HG03521 (cell line): ENCODE data around the gene SSRP1.
"Not testable (repeated sequence)": the region's sequence is repeated elsewhere in the genome, so short reads cannot be mapped to it uniquely, and the experiment has no call there.

Experiments
- ATAC-seq: cut with Tn5 transposase; IDR thresholded peaks from one replicate; pipeline ENCODE4 v1.9.1; 2021; ENCODE audit warnings: mild to moderate bottlenecking, moderate library complexity; ENCODE audit not compliant: unreplicated experiment

SSRP1 gene

DNA sequence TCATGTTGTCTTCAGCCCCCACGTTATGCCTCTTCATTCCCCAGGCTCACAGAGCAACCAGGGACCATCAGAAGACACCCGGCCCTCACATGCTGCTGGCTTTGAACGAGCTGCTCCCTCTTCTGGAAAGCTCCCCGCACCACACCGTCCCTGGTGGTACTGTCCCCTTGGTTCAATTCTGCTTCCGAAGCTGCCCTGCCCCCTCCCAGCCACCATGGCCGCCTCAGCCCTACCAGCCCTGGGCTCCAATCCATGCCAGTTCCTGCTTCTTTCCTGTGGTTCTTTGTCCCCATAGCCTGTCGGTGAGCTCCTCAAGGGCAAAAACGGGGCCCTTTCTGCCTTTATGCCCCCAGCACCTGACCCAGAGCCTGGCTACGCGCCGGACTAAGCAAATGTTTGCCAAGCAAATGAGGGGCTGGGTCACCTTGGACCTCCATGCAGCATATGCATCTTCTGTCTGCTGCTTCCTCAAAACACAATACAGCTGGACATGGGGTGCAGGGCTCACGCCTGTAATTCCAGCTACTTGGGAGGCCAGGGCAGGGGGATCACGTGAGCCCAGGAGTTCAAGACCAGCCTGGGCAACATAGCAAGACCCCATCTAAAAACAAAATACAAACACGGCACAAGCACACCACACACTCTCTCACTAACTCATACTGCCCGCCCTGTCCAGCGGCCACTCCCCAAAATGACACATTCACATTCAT lies 32.3 kb downstream of the SSRP1 start:
- ATAC-seq = no peak

DNA sequence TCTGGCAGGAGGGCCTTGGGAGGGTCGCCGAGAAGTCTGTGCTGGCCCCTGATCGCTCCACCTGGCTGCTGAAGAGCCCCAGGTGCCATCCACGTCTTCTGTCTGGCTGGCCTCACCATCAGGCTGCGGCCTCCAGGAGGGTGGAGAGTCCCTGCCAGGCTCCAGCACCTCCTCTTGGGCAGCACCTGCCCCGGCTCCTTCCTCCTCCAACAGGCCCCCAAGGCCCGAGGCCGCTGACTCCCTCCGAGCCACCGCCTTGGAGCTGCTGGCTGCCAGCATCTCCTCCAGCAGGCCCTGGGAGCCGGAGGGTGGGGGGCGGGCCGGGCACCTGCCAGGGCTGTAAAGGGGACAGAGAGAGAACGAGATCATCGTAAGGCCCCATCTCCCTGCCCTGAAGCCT lies 33.2 kb downstream of the SSRP1 start:
- ATAC-seq = no peak

DNA sequence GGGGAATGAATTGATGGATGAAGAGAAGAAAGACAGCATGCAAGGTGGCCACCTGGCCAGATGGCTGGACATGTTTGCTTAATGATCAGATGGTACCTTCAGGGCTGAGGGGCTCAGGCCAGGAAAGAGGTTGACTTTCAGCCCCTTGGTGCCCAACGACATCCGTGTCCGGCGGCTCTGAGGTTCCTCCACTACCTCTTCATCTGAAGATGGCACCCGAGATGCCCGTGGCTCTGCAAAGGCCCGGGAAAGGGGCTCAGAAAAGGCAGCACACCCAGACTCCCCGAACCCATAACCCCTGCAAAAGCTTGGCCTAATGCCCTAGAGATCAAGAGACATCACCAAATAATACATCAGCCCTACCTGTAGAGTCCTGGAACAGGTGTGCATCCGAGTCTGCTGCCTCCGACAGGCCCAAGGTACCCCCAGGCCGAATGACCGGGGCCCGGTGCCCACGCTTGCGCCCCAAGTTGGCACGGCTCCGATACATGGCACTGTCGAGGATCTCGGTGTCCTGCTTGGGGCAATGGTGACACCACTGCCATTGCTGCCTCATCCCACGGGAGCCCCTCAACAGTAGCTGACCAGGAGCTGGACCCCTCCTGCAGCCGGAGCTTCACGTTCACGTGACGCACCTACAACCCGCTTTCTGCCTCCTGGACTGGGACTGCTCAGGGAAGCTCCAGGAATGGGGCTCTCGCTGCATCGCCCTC lies 33.8 kb downstream of the SSRP1 start:
- no peak for ATAC-seq

DNA sequence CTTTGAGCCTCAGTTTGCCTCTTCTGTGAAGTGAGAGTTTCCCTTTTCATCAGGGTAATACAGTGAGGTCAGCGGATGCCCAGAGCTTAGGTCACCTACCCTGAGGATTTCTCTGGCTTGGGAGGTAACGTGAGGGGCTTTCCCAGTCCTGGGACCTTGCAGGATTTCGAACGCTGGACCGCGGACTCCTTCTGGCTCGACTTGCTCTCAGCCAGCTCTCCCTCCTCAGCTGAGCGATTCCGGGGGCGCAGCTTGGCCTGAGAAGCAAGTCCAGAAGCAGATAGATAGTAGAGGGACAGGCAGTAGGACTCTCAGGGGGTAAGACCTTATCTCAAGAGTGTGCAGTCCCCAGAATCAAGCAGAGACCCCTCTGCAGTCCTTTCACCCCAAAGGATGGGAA lies 34.9 kb downstream of the SSRP1 start:
- ATAC-seq = no peak

DNA sequence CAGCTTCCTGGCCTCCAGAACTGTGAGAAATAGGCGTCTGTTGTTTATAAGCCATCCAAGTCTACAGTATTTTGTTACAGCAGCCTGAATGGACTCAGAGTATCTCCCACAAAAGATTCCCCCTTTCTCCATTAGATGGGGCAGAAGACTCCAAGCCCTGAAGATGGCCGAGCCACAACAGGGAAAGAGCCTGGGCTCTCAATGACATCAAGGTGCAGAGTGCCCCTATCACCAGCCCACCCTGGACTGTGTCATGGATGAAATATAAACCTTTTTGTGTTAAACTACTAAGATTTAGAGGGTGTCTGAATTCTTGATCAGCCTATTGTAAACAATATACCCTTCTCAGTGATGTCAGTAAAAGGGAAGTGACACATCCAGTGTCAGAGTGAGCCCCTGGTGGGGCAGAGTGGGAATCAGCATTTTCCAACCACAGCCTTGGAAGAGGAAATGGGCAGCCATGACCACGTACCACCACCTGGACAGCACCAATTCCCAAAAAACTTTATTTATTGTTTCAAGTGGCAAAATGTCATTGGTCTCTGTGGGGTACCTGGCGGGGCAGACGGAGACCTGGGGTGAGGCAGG lies 36.4 kb downstream of the SSRP1 start:
- no peak for ATAC-seq

DNA sequence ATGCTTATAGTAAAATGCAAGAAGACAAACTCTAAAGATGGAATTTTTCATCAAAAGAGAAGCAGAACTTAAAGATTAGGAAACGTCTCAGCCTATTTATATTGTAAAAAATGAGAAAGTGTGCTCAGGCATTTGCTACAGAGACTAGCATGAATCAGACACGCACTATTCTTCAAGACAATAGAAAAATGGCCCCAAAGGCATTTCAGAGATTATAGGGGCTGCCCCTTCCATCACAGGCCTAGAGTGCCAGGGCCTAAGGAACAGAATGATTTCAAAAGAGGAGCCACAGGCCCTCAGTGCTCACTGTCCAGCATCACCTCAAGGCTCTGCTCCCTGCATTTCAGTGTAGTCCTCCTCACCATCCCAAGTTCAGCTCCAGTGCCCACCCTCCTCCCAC lies 38.5 kb downstream of the SSRP1 start:
- no peak for ATAC-seq

DNA sequence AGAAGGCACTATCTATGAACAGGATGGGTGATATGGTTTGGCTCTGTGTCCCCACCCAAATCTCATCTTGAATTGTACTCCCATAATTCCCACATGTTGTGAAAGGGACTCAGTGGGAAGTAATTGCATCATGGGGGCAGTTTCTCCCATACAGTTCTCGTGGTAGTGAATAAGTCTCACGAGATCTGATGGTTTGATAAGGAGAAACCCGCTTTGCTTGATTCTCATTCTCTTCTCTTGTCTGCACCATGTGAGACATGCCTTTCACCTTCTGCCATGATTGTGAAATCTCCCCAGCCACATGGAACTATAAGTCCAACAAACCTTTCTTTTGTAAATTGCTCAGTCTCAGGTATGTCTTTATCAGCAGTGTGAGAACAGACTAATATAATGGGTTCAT lies 39.5 kb downstream of the SSRP1 start:
- not testable (repeated sequence) for ATAC-seq

DNA sequence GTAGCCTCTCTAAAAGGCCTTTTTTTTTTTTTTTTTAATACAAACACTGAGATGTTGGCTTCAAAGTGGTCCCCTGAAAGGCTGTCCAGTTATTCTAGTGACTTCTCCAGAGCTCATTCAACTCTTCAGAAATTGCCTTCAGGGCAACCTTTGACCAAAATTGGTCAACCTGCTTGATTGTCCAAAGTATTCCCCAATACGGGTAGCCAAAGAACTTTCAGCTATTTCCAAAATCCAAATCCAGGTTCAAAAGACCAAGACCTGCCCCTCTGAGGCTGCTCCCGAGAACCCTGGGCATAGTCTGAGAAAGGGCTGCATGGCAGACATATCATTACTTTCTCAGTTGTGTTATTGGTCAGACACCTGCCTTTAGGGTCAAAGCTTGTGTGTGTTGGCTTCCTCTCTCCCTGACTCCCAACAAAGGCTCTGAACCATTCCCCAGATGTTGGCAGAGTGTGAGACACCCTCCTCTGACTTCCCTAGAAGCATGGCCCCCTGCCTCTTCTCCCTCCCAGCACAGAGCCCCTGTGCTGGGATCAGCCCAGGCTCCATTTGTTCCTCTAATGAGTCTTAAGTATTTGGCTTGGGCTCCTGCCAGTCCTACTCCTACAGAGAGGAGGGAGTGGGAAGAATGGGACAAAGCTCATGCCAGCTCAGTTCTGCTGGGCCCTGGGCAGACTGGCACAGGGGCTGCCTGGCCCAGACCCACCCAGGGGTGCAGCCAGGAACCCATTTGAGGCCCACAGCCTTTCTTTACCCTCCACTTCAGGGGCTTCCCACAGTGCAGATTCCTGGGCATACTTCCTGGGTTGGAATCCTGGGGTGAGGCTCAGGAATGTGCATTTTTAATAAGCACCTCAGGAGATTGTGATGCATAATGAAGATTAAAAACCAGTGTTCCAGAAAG lies 41.2 kb downstream of the SSRP1 start:
- no peak for ATAC-seq

DNA sequence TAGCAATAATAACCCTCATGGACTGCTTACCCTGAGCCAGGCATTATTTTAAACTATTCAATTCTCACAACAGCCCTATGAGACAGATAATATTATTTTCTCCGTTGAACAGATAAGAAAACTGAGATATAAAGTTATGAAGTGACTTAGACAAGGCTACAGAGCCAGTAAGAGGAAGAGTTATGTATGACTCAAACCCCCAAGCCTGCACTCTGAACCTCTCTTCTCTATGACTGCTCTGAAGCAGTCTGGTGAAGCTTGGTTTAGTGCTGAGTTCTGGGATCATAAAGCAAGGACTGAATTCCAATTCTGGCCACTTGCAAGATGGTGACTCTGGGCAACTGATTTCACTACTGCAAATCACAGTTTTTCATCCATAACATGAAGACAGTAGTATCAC lies 45.4 kb downstream of the SSRP1 start:
- no peak for ATAC-seq

DNA sequence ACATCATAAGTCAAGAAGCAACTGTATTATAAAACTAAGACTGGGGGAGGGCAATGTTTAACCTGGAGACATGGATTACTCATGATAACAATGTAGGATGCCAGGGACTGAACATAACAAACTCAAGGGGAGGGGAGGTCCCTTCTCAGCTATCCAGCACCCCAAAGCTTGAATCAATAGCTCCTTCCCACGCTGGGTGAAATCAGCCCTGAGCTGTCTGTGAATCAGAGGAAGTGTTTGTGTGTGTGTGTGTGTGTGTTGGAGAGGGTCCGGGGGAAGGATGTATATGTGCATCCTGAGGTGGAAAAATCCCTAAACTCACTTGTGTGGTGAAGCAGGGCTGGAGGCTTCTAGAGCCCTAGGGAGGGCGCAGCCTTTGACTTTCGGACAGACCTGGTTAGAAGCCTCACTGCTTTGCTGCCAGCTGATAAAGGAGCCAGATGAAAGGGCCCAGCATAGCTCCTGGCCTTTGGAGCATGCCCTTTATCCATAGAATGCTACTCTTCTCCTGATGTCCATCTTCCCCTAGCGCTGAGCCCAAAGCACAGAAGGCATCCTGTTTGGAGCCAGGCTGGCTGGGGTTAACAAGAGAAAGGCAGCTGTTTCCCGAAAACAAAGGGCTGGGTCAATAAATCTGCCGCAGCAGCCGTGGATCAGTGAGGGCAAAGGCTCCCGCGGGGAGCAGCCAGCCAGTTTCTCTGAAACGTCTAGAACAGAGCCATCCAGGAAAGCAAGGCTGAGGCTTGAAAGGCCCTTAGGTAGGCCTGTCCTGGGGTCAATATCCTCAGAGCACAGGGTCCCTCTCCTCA lies 46.7 kb downstream of the SSRP1 start:
- ATAC-seq = no peak

DNA sequence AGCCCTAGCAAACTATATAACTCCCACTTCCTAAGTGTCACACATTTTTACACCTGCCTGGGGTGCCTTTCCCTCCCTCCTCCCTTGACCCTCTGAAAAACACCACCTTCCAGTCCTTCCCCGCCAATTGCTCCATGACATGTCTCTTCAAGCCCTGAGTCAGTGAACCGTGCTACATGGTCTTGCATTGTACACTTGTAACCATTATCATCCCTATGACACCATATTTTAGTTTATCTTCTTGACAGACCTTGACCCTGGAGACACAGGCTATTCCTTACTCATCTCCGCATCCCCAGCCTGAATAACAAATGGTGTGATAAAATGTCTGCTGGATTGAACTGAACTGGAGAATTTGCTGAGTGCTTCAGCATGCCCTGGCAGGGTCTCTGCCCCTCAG lies 47.8 kb downstream of the SSRP1 start:
- no peak for ATAC-seq

DNA sequence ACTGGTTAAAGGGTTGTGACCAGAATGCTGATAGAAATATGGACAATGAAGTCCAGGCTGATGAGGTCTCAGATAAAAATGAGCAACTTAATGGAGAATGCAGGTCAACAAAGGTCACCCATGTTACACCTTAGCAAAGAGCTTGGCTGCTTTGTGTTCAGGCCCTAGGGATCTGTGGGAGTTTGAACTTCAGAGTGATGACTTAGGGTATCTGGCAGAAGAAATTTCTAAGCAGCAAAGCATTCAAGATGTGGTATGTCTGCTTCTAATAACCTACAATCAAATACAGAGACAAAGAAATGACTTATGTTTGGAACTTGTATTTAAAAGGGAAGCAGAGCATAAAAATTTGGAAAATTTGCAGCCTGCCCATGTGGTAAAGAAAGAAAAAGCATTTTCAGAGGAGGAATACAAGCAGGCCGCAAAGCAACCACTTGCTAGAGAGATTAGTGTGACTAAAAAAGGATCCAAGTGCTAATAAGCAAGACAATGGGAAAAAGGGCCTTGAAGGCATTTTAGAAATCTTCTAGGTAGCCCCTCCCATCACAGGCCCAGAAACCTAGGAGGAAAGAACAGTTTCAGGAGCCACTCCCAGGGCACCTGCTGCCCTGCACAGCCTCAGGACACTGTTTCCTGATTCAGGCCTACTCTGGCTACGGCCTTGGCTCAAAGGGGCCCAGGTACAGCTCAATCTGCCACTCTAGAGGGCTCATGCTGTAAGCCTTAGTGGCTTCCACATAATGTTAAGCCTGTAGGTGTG lies 52.3 kb downstream of the SSRP1 start:
- ATAC-seq = no peak

DNA sequence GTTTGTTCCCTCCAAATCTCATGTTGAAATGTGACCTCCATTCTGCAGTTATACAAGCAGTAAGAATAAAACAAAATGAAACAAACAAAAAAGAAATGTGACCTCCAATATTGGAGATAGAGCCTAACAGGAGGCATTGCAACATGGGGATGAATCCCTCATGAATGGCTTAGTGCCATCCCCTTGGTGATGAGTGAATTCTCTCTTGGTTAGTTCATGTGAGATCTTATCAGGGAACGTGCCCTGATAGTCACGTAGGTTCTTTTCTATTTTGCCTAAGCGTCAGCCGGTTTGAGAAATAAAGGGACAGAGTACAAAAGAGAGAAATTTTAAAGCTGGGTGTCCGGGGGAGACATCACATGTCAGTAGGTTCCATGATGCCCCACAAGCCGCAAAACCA lies 54.1 kb downstream of the SSRP1 start:
- not testable (repeated sequence) for ATAC-seq

DNA sequence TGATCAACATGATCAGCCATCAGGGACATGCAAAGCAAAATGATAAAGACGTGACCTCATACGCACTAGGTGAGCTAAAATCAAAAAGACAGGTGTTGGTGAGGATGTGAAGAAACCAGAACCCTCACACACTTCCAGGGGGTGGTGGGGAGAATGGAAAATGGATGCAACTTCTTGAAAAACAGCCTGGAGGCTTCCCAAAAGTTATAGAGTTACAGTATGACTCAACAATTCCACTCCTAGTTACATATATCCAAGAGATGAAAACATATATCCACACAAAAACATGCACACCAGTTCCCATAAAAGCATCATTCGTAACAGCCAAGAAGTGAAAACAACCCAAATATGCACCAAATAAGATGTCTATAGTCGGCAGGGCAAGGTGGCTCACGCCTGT lies 56.6 kb downstream of the SSRP1 start:
- ATAC-seq = no peak

DNA sequence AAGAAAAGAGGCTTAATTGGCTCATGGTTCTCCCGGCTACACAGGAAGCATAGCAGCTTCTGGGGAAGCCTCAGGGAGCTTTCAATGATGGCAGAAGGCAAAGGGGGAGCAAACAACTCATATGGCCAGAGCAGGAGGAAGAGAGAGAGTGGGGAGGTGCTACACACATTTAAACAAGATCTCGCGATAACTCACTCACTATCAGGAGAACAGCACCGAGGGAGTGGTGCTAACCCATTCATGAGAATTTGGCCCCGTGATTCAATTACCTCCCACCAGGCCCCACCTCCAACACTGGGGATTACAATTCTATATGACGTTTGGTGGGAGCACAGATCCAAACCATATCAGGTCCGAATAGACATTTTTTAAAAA lies 57.0 kb downstream of the SSRP1 start:
- ATAC-seq = no peak

DNA sequence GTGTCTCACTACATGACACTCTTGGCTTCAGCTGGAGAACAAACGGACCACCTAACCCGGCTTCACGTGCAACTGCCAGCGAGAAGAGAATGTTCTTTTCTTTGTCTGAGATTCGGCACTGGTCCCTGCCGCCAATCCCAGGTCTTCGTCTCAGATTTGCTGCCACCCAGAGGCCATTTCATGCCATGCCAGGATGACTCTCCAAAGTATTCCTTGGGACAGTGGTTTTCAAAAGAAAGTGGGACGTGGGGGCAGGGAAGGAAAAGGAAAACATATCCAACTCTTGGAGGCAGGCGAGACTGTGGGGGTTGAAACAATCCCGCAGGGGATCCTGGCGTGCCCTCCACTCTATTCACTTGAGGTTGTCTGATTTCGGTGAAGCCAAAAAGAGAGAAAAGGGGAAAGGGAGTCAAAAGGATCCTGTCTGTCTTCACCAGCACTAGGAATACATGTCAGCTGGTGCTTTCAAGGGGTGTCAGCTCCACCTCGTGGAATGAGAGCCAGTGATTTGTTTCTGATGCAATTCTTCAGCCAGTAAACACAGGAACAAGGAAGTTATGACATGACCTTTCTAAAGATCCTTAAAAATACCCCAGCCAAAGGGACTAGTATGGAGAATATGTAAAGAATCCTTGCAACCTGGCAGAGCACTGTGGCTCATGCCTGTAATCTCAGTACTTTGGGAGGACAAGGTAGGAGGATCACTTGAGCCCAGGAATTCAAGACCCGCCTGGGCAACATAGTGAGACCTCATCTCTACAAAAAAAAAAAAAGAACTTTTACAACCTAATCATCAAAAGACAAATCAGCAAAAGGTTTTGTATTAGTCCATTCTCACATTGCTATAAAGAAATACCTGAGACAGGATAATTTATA lies 57.6 kb downstream of the SSRP1 start:
- no peak for ATAC-seq

DNA sequence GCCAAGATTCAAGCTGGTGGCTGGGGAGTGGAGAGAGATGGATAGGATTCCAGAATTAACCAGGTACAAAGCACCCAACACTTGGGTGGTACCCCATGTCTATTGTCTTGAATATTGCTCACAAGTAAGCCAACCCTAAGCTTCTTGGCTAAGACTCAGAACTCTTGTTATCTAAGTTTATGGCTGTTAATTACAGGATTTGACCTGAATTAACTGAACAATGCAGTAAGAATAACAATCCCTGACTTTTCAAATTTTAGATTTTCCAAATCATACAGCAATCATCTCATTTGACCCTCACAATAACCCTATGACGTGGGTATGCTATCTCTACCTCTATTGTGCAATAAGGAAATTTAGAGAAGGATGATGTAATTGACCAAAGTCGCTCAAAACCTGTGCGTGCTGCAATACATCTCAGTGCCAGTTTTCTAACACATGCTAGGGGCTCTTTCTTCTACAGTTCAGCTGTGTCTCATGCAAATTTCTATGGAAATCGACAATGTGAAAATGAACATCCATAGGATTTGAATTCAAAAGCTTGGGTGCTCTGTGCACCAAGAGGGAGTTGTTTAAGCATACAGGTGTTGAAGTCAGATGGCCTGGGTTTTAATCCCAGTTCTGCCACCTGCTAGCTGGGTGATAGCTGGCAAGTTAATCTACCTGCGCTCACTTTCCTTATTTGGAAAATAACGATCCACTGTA lies 58.6 kb downstream of the SSRP1 start:
- no peak for ATAC-seq
